Progenitor cell of endocrine pancreas (in vitro differentiated cells): Measurements from ENCODE around the gene SLC4A8. TPM values are rescaled to one million over a fixed set of nuclear protein-coding genes. Genes with fewer than 3 reads are reported as not detected.
"Not testable (repeated sequence)": the region's sequence is repeated elsewhere in the genome, so short reads cannot be mapped to it uniquely, and the experiment has no call there.

Experiments
- DNase-seq: peaks from one replicate; pipeline ENCODE4 v3.0.0; 2021; ENCODE audit warnings: low spot score; ENCODE audit not compliant: unreplicated experiment
- H3K27ac Mint-ChIP-seq: 2 replicates; pipeline ENCODE4 v1.8.0; 2021; ENCODE audit warnings: mild to moderate bottlenecking, moderate library complexity, mixed read lengths
- H3K27me3 Mint-ChIP-seq: 2 replicates; pipeline ENCODE4 v1.8.0; 2021; ENCODE audit warnings: mixed read lengths
- H3K36me3 Mint-ChIP-seq: 2 replicates; pipeline ENCODE4 v1.8.0; 2022; ENCODE audit warnings: mixed read lengths; ENCODE audit not compliant: insufficient read depth
- H3K4me1 Mint-ChIP-seq: 2 replicates; pipeline ENCODE4 v1.8.0; 2021; ENCODE audit warnings: low read depth, mixed read lengths
- H3K4me3 Mint-ChIP-seq: 2 replicates; pipeline ENCODE4 v1.8.0; 2021; ENCODE audit warnings: low read depth, mild to moderate bottlenecking, moderate library complexity, mixed read lengths
- H3K9me3 Mint-ChIP-seq: 2 replicates; pipeline ENCODE4 v1.8.0; 2021; ENCODE audit warnings: low read depth, mixed read lengths
- total RNA-seq: library from RNA; stranded (reverse); gene quantifications from 2 replicates; pipeline ENCODE4 v1.2.1, GENCODE V29; 2021
- TF ChIP-seq, protein P1 (sequence below): fragments of 200-600 bp; sonication (generic); IDR thresholded peaks from one replicate; pipeline ENCODE4 v1.5.0; 2021; ENCODE audit warnings: antibody characterized with exemption, mild to moderate bottlenecking; ENCODE audit not compliant: unreplicated experiment

The SLC4A8 gene
- total RNA-seq, 1 donor from 2014 or later = 11.8 TPM

DNA sequence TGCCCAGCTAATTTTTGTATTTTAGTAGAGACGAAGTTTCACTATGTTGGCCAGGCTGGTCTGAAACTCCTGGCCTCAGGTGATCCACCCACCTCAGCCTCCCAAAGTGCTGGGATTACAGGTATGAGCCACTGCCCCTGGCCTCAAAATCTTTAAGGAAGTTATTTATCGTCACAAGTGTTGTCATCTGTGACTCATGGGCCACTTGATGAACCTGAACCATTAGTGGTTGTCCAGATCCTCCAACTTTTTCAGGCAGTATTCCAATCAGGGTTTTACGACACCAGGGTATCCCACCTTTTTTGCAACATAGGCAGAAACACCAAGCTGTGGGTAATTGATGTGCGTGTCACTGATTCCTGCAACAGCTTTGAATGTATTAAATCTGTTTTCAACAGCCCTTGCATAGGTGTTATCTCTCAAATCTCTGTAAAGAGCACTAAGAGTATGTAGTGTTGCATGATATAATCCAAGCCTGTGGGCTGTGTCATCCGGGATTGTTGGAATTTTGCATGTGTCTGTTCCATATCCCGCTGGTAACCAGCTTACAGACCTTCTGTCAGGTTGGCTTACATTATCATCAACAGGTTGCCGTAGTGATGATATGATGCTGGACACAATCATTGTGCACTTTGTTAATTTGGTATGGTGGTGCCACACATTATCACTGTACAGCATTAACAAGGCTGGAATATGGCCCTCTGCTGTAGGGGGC is 87.1 kb downstream of the SLC4A8 start:
- Mint-ChIP-seq H3K27ac (no peak overlapping the region), H3K27me3 (peaks cover 10% of the 10 kb centered on the region), H3K4me1 (peaks cover 2% of the 10 kb centered on the region), H3K9me3 (no peaks in the 10 kb centered on the region), H3K36me3 (no peaks in the 10 kb centered on the region), H3K4me3 (no peak overlapping the region)
- DNase-seq = no peak
- TF ChIP-seq, protein P1, sequence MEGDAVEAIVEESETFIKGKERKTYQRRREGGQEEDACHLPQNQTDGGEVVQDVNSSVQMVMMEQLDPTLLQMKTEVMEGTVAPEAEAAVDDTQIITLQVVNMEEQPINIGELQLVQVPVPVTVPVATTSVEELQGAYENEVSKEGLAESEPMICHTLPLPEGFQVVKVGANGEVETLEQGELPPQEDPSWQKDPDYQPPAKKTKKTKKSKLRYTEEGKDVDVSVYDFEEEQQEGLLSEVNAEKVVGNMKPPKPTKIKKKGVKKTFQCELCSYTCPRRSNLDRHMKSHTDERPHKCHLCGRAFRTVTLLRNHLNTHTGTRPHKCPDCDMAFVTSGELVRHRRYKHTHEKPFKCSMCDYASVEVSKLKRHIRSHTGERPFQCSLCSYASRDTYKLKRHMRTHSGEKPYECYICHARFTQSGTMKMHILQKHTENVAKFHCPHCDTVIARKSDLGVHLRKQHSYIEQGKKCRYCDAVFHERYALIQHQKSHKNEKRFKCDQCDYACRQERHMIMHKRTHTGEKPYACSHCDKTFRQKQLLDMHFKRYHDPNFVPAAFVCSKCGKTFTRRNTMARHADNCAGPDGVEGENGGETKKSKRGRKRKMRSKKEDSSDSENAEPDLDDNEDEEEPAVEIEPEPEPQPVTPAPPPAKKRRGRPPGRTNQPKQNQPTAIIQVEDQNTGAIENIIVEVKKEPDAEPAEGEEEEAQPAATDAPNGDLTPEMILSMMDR = no peak

DNA sequence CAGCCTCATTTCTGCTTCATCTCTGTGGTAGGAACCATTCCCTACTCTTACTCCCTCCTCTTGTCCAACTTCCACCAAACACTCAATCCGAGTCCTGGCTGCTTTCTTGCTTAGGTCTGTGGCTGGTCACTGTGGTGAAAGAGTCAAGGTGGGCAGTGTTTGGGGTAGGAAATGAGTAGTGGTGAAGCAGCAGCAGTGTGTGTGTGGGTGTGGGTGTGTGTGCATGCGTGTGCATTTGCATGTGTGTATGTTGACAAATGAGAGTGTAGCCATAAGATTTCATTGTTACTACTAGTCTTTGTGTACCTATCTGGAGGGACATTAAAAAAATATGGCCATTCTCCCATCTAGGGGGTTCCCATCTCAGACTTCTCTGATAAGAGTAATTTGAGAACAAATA is 87.8 kb downstream of the SLC4A8 start:
- DNase-seq = no peak

DNA sequence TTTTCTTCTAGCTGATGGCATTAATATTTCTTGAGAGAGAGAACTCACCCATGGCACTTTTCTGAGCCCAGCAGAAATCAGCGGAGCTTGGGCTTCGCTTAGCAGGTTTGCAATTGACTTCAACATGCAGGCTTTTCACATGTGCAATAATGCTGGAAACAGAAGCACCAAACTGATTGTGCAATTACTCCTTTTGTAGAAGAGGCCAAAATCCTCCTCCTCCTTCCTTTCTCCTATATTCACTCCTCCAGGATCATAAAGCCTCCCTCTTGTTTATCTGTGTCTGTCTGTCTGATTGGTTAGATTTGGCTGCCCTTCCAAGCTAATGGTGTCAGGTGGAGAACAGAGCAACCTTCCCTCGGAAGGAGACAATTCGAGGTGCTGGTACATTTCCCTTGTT is 90.4 kb downstream of the SLC4A8 start:
- not testable (repeated sequence) for DNase-seq, H3K27ac Mint-ChIP-seq, H3K4me1 Mint-ChIP-seq, H3K36me3 Mint-ChIP-seq, H3K9me3 Mint-ChIP-seq, H3K4me3 Mint-ChIP-seq
- H3K27me3 Mint-ChIP-seq = peaks cover 14% of the 10 kb centered on the region

More for the DNA sequence above, 87.8 kb downstream of the SLC4A8 start:
- no peaks in the 10 kb centered on the region for H3K9me3 Mint-ChIP-seq
- peaks cover 2% of the 10 kb centered on the region for H3K4me1 Mint-ChIP-seq
- H3K4me3 Mint-ChIP-seq = no peak overlapping the region
- TF ChIP-seq, protein P1 = no peak
- no peak overlapping the region for H3K27ac Mint-ChIP-seq
- H3K36me3 Mint-ChIP-seq = no peaks in the 10 kb centered on the region
- H3K27me3 Mint-ChIP-seq = peaks cover 12% of the 10 kb centered on the region

DNA sequence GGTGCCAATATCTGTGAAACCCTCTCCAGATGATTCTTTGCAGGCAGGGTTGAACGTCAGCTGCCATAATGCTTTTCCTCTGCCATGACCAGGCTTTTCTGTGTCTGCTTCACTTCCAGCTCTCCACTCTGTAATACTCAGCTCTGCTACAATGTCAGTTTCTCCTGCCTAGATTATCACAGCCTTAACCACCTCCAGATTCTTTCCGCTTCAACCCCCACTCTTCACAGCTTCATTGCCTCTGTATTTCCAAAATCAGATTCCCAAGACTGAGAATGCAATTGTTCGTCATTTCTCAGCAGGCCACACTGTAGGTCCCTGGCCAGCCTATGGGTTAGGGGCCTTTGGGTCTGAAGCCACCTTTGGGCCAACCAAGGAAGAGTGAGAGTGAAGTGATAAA is 92.7 kb downstream of the SLC4A8 start:
- H3K27ac Mint-ChIP-seq = no peak overlapping the region
- no peaks in the 10 kb centered on the region for H3K36me3 Mint-ChIP-seq
- H3K27me3 Mint-ChIP-seq = peaks cover 18% of the 10 kb centered on the region
- DNase-seq = no peak
- TF ChIP-seq, protein P1 = no peak
- H3K9me3 Mint-ChIP-seq = no peaks in the 10 kb centered on the region
- H3K4me1 Mint-ChIP-seq = peaks cover 2% of the 10 kb centered on the region
- no peak overlapping the region for H3K4me3 Mint-ChIP-seq

DNA sequence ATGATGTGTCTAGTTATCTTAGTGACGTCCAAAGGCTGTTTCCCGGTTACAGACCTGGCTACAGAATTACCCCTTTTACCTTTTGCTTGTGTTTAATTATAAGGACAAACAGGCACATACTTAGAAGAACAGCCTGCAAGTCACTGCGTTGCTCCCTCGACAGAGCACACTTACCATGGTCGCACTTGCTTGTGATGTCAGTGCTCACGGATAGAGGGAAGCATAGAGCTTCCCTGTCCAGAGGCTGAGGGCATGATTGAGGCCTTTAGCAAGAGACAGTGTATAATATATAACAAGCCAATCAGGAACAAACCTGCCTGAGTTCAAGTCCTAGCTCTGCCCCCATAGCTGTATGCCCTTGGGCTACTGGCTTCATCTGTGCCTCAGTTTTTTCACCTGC is 93.2 kb downstream of the SLC4A8 start:
- Mint-ChIP-seq H3K27me3 (peaks cover 18% of the 10 kb centered on the region), H3K36me3 (no peaks in the 10 kb centered on the region), H3K4me3 (no peak overlapping the region), H3K9me3 (no peaks in the 10 kb centered on the region), H3K27ac (no peak overlapping the region), H3K4me1 (peaks cover 3% of the 10 kb centered on the region)
- TF ChIP-seq, protein P1 = no peak
- DNase-seq = no peak

DNA sequence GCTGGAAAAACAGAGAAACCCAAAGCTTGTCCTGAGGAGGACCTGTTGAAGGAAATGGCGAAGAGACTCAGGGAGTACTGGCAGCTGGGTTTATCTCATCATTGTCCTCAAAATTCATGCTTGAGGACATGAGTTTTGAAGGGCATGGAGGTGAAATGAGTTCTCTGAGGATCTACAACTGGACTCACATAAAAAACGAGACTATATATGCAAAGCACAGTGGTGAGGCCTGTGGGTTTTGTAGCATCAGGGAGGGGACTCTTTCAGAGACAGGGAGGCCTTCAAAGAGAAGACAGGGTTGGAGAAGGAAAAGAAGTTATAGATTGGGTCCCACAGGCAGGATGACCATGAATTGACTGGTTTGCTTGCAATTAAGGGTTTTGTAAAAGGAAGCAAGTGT is 95.1 kb downstream of the SLC4A8 start:
- no peak for DNase-seq
- H3K27ac Mint-ChIP-seq = no peak overlapping the region
- H3K9me3 Mint-ChIP-seq = no peaks in the 10 kb centered on the region
- H3K27me3 Mint-ChIP-seq = peaks cover 14% of the 10 kb centered on the region
- peaks cover 14% of the 10 kb centered on the region for H3K4me1 Mint-ChIP-seq
- no peak overlapping the region for H3K4me3 Mint-ChIP-seq
- TF ChIP-seq, protein P1 = no peak
- H3K36me3 Mint-ChIP-seq = no peaks in the 10 kb centered on the region
